Measurements from ENCODE around the gene FLACC1.

FLACC1 gene

GRCh38 chr2:201273330-201273983 lies 83.7 kb downstream of the FLACC1 start:
- no peak for DNase-seq

DNA sequence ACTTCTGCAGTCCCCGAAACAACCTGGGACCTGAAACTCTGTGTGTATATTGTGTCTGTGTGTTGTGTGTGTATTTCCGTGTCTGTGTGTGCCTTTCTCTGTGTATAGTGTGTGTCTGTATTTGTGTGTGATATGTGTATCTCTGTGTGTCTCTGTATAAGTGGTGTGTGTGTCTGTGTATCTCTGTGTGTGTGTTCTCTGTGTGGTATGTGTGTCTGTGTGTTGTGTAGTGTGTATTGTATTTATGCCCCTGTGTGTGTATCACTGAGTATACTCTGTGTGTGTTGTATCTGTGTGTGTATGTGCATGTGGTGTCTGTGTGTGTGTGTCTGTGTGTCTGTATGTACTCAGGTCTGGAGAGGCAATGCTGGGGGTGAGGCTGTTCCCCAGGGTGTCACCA lies 85.2 kb downstream of the FLACC1 start:
- DNase-seq: no peak

- no peak for DNase-seq
Measured at GRCh38 chr2:201270293-201271001, 86.7 kb downstream of the FLACC1 start.

GRCh38 chr2:201269764-201270163 lies 87.4 kb downstream of the FLACC1 start:
- DNase-seq: no peak

- no peak for DNase-seq
Measured at GRCh38 chr2:201267278-201268030, 89.7 kb downstream of the FLACC1 start.

DNA sequence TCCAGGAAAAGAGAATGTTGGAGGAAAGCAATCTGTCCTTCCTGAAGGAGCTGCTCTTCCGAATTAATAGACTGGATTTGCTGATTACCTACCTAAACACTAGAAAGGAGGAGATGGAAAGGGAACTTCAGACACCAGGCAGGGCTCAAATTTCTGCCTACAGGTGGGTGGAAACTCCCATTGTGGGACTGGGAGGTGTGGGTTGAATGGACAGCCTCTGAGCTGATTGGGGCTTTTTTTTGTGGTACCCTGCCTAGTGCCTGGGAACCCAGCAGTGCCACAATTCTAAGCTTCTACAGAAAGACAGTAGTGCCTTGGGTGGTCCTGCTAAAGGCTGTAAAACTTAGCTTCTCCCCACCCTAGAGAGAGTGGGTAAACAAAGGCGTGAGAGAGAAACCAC lies 90.5 kb downstream of the FLACC1 start:
- DNase-seq: no peak

DNA sequence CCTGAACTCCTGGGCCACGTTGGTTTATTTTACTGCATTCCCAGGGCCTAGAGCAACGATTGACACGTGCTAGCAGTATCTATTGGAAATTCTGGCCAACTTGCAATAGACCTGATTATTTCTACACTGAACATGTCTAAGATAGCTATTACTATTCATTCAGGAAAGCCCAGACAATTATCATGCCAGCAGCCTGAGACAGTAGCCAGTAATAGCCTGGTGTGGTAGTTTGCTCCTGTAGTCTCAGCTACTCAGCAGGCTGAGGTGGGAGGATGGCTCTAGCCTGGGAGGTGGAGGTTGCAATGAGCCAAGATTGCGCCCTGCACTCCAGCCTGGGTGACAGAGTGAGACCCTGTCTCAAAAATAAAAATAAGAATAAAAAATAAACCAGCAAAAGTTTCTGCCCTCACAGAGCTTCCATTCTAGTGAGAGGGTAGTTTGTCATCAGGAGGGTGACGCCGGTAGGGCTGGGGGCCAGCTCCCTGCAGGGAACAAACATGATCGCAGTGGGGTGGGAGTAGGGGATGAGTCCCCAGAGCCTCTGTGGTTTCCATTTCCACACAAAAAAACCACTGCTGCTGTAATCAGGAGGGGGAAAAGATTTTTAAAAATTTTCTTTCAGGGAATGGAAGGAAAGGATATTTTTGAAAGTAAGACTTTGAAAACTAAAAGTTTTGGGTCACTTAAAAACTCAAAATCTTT lies 92.5 kb downstream of the FLACC1 start:
- DNase-seq: no peak

- no peak for DNase-seq
Measured at GRCh38 chr2:201263779-201264178, 93.4 kb downstream of the FLACC1 start.

DNA sequence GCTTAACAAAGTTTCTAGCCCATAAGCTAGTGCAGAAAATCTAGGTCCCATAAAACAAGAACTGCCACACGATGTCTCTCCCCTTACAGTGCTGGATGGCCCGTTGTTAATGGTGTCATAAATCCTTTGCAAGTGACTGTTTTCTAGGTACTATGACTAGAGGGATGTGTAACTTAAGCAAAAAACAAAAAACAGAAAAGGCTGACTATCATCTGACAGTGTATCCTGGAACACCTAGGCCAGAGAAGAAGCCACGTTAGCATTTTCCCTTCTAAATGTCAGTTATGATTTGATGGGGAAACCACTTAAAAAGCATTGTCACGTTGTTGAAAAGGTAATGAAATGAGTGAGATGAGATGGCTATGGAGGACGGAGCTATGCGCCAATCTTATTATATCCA lies 94.4 kb downstream of the FLACC1 start:
- no peak for DNase-seq

GRCh38 chr2:201261906-201262305 lies 95.2 kb downstream of the FLACC1 start:
- no peak for DNase-seq

DNA sequence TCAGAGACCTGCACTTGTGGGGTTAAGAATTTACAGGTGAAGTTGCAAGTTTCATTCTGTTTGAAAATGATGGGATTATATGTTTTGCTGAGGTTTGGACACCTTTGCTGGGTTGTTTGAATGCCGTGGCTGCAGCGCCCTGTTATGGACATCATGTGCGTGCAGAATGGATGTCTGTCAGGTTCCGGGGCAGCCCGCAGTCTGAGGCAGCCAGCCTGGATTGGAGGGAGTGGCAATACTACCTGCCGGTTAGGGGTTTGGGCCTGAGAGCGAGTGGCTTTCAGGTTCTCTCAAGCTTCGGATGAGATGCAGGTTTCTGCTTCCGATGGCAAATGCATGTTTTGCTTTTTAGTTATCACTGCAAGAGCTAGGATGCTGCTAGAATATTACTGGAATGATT lies 95.7 kb downstream of the FLACC1 start:
- no peak for DNase-seq

DNA sequence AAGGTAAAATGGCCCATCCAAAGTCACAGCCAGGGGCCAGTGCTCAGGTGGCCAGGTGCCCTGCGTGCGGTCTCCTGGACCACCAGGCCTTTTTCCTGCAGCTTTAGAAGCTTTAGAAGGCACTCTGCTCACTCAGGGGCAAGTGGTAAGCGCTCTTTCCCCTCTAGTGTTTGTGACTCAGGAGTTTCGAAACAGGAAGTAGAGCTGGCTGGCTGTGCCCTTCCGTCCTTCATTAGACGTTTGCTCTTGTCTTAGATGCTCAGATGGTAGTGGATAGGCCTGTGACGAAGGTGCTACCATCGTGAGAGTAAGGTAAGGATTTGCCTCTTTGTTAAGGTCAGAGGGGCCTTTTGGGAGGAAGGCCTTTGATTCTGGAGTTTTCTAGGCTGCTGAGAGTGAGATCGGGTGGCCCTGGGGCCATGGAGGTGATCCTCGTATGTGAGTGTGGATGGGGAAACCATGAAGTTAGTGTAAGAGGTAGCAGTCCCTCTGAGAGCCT lies 96.8 kb downstream of the FLACC1 start, which contains the start of gene CASP8:
Gene CASP8, plus strand, starts transcription at position 235 of the 499 bp plus-strand sequence. CDS start 5,951 bp downstream, outside the sequence.
- DNase-seq: no peak

GRCh38 chr2:201258666-201259615 lies 98.2 kb downstream of the FLACC1 start:
- DNase-seq: no peak

DNA sequence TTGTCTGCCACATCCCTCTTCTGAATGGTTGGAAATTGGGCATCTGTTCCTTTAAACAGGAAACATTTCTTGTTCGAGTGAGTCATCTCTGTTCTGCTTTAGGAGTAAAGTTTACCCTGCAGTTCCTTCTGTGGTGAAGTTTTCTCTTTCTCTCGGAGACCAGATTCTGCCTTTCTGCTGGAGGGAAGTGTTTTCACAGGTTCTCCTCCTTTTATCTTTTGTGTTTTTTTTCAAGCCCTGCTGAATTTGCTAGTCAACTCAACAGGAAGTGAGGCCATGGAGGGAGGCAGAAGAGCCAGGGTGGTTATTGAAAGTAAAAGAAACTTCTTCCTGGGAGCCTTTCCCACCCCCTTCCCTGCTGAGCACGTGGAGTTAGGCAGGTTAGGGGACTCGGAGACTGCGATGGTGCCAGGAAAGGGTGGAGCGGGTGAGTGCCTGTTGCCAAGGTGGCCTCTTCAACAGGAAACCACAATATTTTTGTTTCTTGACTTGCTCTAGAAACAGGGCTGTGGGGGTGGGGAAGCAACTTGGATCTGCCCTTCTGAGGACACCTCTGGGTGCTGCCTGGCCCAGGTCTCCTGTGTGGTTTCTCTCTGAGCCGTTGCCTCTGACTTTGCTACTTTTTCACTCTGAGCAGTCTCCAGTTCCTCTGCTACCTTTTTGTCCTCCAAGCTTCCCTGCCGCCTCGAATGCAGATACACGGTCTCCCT lies 99.0 kb downstream of the FLACC1 start:
- no peak for DNase-seq

DNA sequence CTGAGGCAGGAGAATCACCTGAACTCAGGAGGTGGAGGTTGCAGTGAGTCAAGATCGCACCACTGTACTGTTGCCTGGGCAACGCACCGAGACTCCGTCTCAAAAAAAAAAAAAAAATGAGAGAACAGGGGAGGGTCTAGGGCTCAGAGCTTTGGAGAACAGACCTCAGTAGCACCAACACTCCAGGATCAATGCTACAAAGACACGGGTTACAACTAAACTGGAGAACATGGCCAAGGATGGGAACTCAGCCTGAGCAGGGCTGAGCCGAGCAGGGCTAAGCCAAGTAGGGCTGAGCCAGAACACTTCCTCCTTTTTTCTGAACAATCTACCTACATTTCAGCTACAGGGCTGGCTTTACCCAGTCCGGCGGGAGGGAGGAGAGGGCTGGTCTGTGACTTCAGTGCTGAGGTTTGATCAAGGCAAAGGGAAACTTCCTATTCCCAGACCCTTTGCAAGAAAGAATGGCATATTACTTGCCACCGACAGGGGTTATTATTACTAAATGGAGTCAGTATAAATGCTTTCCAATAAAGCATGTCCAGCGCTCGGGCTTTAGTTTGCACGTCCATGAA lies 99.7 kb downstream of the FLACC1 start:
- no peak for DNase-seq

DNA sequence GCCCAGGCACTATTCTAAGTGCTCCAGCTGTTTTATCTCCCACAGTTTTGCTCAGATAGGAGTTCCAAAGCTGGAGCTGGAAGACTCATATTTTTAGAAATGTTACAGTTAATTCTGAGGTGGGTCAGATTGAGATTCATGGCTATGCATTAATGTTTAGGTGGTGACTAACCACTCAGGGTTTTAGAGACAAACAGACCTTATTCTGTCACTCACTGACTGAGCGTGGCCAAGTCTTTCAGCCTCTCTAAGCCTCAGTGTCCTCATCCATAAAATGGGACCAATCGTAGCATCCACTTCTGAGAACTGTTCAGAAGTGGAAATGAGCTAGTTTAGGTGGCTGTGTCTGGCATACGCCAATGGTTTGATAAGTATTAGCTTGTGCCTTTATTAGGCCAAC lies 101.1 kb downstream of the FLACC1 start:
- DNase-seq: no peak

DNA sequence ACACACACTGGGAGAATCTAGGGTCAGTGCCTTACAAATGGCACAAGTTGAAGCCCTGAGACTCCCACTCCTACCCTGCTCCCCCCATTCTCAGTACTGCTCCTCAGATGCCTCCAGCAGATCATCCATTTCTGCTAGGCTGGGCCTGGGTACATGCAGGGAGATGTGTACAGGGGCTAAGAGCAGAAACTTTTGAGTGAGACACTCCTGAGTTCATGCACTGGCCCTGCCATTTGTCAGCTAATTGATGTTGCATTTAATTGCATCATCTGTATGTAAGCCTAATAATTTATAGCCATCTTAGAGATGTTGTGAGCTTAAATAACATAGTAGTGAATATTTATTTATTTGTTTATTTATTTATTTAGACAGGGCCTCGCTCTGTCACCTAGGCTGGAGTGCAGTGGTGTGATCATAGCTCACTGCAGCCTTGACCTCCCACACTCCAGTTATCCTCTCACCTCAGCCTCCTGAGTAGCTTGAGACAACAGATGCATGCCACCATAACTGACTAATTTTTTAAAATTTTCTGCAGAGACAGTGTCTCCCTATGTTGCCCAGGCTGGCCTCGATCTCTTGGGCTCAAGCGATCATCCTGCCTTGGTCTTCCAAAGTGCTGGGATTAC lies 101.6 kb downstream of the FLACC1 start:
- no peak for DNase-seq

- no peak for DNase-seq
Measured at GRCh38 chr2:201254081-201254730, 102.9 kb downstream of the FLACC1 start.

- DNase-seq: no peak
Measured at GRCh38 chr2:201250741-201251140, 106.4 kb downstream of the FLACC1 start.

DNA sequence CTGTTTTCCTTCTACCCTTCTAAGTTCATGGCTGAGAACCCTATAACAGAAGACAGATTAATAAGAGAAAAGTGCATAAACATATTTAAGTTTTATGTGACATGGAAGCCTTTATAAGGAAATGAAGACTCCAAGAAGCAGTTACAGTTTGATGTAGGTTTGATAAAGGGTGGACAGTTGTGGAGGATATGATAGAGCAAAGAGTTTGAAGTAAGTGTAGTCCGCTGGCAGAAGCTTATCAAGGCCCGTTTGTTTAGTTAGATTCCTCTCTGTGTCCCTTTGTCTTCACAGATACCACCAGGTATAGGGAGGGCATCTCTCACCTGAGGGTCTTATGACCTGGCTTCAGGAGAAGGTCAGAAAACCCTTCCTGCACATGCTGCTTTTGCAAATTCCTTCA lies 107.3 kb downstream of the FLACC1 start:
- DNase-seq: no peak

All from NCI-H2171 treated with DMSO at 0.1 percent for 48 hours (cell line).